D721Med (cell line): Measurements from ENCODE around the gene HK3.

Experiments
- DNase-seq: peaks from one replicate; pipeline ENCODE4 v3.0.0; 2011; ENCODE audit warnings: low spot score; ENCODE audit not compliant: insufficient read length
- FAIRE-seq: peaks from 2 replicates; lab custom pipeline; 2011; peaks lifted over from hg19 to GRCh38; lab: Jason Lieb, UNC
- CTCF ChIP-seq: IDR thresholded peaks from 2 replicates; pipeline ENCODE4 v1.5.1; 2012; ENCODE audit warnings: mild to moderate bottlenecking, control low read depth; ENCODE audit not compliant: insufficient read depth; ENCODE audit errors: missing control alignments

The HK3 gene

DNA sequence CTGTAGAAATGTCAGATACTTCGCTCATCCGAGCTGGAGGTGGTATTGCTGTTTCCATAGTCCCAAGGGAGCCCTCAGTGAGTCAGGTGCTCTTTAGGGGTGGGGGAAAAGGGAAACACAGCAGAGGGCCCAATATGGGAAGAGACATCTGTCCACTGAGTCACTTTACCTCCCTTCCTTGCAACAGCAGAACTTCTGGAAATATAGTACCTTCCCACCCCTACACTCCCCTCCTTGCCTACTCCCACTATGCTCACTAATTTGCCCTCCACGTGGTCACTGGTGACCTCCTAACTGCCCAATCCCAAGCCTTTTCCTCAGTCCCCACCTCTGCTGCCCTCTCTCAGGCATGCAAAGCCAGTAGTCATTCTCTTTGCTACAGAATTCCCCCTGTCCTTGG lies 1.9 kb downstream of the HK3 start:
- FAIRE-seq, result no peak
- DNase-seq, result no peak
- TF ChIP-seq CTCF, result no peak

DNA sequence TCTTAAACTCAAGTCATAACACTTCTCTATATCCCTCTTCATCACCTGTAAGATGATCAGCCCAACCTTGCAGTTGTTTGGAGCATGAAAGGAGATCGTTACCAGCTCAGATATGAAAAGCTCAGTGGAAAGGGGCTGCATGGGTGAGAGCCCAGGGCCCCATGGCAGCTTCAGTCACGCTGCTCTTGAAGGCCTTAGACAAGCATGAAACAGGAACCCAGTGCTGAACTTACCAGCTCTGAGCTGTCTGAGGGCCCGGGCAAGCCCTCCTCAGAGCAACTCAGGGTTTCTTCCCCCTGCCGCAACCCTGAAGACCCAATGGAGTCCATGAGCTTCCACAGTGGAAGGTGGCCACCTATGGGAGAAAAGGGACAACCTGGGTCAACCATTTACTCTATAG lies 3.3 kb downstream of the HK3 start:
- TF ChIP-seq CTCF, result no peak
- DNase-seq (no peak), FAIRE-seq (no peak)

GRCh38 chr5:176894298-176894697 lies 4.8 kb downstream of the HK3 start:
- FAIRE-seq (no peak), DNase-seq (no peak)
- TF ChIP-seq CTCF, result no peak

GRCh38 chr5:176892663-176893062 lies 6.5 kb downstream of the HK3 start:
- TF ChIP-seq CTCF, result no peak
- DNase-seq (no peak), FAIRE-seq (no peak)

DNA sequence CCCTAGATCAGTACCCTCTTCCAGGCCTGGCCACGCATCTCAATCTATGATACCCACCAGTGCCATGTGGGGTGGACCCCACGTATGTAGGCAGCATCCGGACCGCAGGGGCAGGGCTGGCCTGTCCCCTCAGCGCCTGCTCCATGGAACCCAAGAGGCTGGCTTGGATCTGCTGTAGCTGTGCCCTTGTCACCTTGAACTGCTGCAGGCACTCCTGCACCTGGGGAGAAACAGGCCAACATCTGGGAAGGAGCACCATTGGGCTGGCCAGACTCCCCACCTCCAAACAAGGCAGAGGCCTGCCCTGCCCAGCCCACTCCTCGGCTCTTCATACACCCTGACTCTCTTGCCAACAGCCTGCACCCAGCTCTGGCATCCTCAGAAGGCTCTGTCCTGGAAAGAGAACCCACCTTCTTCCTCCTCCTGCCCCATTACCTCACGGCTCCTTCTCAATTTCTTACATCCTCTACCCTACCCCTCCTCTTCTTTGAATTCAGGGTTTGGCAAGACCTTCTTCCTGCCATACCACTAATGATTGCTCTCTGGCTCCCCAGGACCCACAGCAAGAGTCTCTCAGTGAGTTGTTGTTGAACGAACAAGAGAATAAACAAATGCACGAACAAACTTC lies 7.7 kb downstream of the HK3 start:
- no peak for DNase-seq
- no peak for FAIRE-seq
- TF ChIP-seq CTCF, result no peak

DNA sequence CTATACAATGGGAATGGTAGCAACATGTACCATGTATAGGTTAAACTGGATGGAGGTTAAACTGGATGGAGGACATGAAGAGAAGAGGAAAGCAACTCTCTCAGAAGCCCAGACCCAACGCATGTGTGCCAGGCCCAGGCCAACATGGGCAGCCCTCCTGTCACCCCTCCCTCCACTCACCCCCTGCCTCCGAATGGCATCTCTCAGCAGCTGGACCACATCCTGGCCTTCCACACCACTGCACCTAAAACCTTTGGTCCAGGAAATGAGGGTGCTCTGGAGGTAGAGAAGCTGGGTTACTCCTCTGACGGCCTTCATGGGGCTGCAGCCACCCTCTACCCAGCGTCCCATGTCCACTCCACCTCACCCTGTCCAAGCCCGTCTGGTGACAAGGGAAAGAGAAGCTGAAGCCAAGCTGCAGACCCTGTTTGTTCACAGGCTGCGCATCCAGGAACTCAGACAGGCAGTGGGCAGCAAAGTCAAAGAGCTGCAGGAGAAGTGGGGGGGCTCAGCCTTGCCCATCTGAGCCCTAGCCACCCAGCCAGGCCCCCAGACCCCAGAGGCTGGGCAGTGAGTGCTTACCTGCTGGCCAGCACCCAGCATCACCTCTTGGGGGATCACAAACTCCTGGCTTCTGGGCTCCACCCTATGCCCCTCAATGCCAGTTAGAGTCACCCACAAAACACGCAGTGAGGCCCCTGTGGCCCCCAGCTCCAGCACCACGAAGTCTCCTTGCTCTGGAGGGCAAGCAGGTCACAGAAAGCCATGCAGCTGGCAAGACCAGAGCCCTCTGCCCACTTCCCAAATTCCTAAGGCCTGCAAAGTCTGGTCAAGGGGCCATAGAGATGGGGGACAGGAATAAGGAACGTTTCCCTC lies 8.5 kb downstream of the HK3 start:
- FAIRE-seq (no peak), DNase-seq (no peak)
- no peak for TF ChIP-seq CTCF
